GM19455 (cell line): ENCODE results near the gene KIF6.
A peak's percentile ranks its signal among the peaks of the same experiment; 100 is the strongest.

Experiments used
- ATAC-seq: cut with Tn5 transposase; IDR thresholded peaks from one replicate; pipeline ENCODE4 v1.9.1; 2021; ENCODE audit not compliant: unreplicated experiment

The KIF6 gene

DNA sequence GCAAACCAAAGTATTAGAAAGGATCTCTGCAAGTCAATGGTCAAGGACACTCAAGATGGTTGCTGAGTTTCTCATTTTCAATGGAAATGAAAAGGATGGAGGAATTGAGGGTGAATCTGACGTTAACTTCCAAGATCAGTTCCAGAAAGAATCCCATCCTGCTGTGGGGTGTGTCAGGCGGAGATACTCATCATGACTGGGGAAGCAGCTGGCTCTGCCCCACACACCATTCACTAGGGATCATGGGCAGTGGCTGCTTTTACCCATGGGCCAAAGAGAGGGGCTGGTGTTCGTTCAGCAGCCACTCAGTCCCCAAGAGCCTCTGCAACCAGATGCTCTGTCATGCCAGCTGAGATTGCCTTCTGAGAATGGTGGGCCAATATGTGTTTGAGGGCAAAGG, 300.4 kb downstream of the KIF6 start:
- ATAC-seq, result no peak

DNA sequence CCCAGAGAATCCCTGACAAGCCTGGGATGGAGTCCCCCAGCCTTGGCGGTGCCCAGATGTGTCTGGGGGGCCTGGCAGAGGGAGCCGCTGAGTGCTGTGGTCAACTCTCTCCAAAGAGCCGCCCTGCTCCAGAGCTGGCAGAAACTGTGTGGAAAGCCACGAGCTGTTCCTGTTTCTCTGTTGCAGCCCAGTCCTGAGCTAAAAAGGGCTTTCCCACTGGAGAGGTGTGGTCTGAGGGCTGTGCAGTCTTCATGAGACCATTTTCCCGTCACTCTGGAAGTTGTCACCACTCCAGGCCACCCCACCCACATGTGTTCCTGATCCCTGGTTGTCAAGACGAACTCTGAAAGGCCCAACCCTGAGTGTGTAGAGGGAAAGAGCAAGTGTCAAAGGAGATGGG, 303.0 kb downstream of the KIF6 start:
- ATAC-seq, result no peak

DNA sequence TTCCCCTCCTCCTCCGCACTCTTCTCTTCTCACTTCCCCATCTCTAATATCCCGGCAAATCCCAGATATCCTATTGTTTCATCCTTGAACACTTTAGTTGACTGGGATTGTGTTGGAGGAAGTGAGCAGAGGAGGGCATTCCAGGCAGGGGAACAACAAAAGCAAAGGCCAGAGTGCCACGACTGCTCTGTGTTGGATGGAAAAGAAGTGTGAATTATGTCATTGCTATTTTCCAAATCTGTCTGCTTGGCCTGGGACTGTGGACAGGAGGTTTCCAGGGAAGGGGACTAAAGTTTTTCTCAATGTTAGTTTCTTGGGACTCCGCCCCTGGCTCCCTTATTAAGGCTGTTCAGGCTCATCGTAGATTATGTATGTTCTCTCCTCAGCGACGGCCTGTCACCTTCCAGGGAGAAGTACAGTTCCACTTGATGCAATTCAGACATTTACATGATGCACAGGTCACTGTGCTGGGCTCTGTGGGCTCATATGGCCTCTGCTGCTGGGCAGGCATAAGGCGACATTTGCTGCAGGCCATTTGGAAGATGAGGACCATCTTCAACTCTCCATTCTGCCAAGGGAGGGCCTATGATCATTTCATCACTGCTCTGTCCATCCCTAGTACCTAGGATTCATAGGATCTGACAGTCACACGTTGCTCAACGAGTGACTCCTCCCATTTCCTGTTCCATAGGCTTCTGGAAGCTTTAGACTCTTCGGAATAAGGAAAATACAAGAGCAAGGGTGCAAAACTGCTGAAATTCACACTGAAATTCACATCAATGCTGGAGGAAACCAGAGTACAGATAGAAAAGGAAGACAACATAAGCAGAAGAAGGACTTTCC, 303.6 kb downstream of the KIF6 start:
- no peak for ATAC-seq

DNA sequence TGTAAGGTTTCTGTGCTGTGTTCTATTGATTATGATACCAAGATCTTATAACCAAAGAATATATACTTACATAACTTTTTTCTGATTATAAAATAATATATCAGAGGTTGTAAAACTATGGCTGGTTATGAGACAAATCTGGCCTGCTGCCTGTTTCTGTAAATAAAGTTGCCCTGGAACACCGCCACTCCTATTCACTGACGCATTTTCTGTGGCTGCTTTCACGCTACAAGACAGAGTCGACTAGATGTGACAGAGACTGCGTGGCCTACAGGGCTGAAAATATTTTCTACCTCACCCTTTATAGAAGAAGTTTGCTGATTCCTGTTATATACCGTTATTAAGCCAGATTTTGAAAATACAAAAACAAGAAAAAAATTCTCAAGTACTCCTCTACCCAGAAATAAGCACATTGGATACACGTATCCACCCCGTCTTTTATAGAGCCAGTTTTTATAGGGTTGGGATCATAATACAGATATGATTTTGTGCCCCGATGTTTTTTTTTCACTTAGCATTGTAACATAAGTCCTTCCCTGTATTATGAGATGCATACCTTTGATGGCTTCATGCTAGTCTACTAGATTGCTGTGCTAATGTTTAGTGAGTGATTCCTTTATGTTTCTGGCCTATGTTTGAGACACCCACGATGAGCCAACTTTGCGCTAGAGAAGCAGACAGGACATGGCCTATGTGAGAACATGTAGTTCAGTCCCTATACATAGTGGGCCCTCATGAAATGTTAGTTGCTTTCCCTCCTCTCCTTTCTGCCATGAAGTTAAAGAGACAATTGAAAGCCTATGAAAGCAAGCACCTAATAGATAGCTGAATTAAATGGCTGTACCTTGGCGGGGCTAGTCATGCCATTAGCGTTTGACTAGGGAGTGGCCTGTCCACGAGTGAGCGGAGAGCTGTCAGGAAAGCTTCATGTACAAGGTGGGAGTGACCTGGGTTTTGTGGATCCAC, 304.6 kb downstream of the KIF6 start:
- no peak for ATAC-seq

DNA sequence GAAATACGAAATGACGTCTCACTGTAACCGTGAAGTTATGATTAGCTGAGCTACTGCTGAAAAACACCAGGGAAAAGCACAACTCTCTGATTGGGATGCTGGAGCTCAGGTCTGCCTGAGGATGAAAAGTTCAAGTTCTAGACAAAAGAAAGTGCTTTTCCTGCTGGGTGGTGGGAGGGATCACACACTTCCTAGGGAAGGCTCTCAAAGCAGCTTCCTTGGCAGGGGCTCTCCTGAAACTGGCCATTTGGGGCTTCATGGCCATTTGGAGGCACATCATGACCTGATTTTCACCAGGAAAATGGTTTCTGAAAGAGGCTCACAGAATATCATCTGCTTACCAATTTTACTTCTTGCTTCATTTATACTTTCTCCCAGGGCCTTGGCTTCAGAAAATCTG, 305.6 kb downstream of the KIF6 start:
- ATAC-seq, result no peak

DNA sequence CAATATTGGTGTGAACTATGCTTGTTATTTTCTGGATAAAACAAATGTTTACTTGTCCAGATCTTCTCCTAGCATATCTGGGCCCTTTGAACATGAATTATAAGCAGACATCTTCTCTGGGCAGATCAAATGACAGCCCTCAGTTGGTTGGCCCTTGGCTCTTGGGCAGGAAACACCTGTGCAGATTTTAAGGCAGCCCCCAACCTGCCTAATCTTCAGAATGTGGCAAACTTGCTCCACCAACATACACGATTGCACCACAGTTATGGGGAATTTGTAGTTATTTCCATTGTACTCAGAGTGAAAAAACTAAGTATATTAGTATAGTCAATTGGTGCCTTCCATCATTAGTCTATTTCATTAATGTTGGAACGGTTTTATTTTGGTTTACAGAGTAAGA, 307.8 kb downstream of the KIF6 start:
- no peak for ATAC-seq

DNA sequence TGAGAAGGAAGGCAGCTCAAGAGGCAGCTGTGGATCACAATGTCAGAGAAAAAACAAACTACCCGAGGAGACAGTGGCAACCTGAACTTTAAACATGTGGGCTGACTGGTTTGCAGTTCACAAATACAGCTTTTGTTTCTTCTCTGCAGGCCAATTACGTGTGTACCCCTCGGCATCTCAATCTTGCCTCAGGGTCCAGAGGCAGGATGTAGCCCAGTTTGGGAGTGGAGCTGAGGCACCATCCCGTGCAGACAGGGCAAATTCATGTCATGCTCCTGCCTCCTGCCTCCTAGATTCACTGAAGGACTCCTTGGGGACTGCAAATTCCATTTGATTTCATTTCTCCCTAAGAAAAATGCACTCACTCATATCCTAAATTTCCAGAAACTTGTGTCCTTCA, 308.5 kb downstream of the KIF6 start:
- no peak for ATAC-seq

DNA sequence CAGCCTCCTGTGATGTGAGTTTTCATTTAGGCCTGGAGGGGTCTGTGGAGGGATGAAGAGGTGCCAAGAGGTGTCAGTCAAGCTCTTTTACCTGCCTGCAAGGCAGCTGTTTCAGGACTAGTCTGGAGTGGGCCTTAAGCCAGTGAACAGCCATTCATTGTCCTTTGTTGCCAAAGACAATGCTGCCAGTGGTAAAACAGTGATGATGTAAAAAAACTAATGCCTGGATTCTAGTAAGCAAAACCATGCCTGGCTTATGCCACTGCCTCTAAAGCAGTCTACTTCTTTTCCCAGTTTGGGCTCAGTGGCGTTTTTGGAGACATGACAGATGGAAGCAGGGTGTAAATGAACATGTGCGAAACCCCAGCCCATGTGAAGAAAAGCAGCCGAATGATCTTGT, 309.2 kb downstream of the KIF6 start:
- ATAC-seq, result no peak

DNA sequence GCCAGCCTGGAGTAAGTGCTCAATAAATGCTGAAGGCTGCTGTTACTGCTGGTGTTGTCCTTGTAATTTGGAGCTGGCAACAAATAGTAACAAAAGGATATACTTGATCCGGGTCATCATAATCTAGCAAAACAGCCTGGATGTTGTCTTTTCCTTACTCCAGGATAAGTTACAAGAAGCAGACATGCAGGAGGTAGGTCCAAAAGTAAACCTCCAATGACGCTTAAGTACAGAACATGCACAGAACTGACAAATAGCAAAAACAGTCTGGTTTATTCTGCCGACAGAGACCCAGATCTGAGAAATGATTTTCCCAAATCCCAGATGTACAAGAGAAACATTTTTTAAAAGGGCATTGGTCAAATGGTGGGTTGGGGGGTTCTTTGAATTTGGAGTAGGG, 309.7 kb downstream of the KIF6 start:
- no peak for ATAC-seq

DNA sequence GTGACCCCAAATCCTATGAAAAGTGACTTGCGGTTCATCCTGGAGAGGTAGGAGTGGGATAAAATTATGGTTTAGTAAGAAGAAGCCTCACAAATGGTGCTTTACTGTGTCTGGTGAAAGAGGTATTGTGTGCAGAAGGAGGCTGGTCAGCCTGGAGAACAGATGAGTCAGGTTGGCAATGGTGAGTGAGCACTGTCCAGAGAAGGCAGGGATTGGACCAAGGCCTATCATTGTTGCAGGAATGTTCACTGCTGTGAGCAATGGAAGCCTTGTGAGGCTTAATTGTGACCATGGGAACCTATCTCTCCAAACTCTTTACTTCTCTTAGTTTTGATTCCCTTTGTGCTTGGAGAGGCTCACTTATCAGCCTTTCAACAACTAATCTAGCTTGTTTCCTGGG, 313.7 kb downstream of the KIF6 start:
- no peak for ATAC-seq

DNA sequence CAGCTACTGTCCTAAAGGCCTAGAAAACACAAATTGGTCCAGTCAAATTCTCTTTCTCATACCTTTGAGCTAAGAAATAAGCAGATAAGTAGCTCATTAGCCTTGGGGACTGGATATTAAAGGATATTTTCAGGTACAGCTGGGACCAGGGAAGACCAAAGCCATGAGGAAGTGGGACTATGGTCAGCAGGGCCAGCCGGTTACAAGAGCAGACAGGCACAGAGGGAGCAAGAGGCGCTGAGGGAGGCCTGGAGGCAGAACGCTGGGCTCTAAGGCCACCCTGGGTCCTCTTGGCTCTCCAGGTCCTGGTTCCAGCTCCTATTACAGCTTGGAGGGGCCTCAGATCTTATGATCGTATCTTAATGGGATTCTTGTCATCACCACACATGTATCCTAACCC, 314.2 kb downstream of the KIF6 start:
- no peak for ATAC-seq

DNA sequence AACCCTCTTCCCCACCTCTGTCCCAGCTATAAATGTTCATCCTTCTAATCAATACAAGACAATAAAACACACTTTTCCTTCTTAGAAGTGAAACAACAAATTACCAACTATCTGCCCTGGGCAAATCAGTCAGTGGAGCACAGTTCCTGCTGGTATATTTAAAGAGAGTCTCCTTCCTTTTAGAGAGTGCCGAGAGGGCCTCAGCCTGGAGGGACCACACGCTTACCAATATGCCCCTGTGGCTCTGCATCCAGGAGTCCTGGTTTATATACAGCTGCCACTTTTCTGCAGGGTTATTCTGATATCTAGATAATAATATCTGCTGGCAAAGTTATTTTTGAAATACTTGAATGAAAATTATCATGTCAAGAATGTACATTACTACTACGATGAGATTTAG, 315.3 kb downstream of the KIF6 start:
- no peak for ATAC-seq

DNA sequence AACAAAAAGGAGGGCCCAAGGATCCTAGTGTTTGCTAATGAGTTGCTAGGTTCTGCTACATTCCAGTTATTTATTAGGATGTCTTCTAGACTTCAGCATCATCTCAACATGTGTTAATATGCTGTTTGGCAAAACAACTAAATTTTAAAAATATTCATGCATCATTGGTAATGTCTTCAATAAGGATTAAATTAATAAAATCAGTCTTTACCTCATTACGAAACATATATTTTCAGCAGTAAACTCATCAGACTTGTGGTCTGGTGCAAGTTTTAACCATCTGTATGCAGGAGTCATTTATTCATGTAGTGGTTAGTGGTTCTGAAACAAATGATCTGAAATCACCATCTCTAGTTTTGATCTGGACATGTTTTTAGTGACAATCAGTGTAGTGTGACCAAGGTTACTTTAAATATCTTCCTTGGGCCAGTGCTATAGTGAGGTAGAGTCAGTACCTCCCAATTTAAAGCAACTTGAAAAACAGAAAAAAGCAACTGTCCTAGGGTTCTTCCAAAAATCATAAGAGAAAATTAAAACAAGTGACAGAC, 317.7 kb downstream of the KIF6 start:
- ATAC-seq, result peak; percentile 81

DNA sequence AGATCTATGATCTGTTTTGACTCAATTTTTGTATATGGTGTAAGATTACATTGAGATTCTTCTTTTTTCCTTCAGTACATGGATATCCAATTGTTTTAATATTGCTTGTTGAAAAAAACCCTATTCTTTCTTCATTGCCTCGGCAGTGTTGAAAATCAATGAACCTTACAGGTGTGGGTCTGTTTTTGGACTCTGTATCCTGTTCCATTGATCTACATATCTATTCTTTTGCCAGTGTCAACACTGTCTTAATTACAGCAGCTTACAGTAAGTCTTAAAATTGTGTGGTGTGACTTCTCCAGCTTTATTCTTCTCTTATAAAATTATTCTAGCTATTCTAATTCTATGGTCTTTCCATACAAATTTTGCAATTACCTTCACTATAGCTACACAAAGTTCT, 320.9 kb downstream of the KIF6 start:
- ATAC-seq, result no peak

DNA sequence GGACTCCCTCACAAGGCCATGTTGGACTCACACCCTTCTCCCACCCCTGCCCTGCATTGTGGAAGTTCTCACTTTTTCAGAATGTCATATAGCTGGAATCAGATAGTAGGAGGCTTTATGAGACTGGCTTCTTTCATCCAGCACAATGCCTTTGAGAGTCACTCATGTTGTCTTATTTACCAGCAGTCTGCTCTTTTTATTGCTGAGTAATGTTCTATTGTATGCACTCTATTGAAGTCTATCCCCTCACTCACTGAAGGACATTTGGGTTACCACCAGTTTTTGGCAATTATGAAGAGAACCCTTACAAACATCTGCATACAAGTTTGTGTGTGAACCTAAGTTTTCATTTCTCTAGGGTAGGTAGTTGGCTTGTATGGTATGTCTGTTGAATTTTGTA, 321.9 kb downstream of the KIF6 start:
- no peak for ATAC-seq

DNA sequence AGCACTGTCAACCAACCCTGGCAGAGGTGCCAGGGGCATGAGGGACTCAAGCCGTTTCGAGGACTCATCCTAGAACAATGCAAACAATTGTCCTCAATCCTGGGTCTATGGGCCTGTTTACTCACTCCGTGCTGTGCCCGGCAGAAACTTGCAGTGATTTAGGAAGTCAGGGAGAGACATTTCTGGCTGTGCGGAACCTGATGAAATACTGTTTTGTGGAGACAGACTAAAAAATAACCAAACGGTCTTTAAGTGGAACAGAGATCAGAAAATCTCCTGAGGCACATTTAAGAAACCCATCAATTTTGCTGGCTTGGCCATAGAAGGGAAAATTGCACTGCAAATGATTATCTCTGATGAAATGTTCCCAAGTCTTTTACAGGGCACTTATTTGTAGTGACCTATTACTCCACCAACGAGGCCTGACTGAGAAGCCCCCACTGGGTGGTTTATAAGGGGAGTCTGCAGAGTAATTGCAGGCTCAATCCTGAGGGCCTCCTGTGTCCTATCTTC, 322.9 kb downstream of the KIF6 start:
- no peak for ATAC-seq

DNA sequence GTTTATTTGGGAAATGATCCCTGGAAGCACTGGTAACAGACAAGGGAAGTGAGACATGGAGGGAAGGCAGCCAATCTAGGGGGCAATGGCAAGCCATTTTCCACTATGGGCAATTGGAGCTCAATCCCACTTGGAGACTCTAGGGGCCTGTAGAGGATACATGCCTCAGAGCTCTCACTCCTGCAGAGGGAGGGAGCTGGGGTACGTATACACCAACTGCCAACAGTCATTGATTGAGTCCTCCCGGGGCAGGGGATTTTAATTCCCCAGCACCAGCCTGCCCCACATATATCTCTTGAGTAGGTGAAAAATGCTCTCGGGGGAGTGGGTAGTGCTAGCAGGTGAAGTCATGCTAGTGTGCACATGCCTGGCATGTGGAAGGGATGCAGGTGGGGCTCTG, 323.8 kb downstream of the KIF6 start:
- ATAC-seq, result no peak

DNA sequence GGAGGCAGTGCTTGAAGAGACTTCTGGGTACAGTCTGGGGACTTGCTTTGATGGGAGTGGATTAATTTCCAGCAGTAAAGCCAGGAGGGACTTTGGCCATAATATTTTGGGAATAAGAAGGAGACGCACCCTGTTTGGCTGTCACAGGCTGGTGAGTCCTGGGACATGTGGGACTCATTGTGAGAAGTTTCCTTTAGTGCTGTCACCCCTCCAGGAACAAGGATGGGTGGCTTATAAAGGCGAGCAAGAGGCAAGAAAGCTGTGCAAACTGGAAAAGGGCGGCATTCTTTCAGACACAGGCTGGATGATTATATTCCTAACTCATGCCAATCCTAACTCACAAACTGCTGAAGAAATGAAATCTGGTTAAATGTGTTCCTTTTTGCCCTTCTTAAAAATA, 325.2 kb downstream of the KIF6 start:
- ATAC-seq, result no peak

DNA sequence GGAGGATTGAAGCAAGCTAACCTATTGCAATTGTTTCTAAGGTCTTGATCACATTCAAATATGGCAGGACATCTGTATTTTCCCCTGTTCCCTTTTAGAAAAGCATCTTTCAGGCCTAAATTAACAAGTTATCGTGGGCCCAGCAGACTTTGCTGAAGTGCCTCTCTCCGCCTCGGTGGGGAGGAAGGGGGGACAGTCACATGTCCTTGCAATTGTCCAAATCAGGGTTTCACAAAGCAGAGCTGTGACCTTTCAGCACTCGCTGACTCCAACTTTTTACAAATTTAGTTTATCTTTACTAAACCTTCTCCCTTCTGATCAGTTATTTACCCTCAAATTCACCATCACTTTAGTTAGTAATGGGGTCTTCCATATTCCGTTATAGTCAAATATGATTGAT, 328.4 kb downstream of the KIF6 start:
- no peak for ATAC-seq

DNA sequence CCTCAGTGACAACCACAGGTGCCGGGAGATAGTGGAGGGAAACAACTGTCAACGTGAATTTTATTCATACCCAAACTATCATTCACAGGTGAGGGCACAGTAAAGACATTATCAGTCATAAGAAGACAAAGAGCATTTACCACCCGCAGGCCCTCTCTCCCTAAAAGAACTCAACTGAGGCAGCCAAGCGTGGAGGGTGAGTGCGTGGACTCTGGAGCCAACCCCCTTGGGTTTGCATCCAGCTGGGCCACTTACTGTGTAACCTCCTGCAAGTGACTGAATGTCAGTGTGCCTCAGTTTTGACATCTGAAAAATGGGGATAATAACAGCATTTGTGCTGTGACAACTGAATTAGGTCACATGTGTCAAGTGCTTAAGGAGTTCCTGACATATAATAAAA, 332.1 kb downstream of the KIF6 start:
- ATAC-seq, result no peak

DNA sequence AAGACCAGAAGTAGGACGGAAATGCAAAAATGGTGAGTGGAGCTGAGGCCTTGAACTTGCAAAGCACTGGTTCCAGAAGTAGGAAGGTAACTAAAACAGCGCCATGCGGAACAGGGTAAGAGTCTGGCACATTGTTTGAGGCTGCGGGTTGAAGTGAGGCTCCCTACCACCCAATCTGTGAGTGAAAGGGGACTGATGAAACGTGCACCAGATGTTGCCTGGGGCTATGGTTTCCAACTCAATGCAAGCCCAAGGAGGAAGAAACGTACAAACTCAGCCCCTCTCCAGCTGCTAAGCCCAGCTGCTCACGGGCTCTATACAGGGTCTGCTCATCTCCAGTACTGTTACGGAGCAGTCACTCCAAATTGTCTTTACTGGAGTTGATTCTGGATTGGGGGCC, 334.0 kb downstream of the KIF6 start:
- no peak for ATAC-seq

DNA sequence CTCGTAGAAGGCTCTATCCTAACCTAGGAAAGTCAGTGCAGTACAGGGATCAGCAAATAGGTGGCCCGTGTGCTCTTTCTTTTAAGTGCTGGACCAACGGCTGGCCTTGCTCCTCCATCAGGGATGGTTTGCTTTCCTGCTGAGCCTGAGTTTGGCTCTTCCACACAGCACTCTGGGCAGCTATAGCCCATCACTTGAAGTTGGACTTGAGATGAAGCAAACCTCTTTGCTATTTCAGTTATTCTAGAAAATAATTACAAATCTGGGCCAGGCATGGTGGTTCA, 335.8 kb downstream of the KIF6 start:
- no peak for ATAC-seq
